ENCODE data around the gene PCDH9. TPM values are rescaled to one million over a fixed set of nuclear protein-coding genes. Genes with fewer than 3 reads are reported as not detected.

The PCDH9 gene
- total and polyA plus RNA-seq, 2 of the 13 experiments (the other 11 are each of a cell fraction or from before 2014, with no cell fraction given): 0.09 TPM; not detected in 1

DNA sequence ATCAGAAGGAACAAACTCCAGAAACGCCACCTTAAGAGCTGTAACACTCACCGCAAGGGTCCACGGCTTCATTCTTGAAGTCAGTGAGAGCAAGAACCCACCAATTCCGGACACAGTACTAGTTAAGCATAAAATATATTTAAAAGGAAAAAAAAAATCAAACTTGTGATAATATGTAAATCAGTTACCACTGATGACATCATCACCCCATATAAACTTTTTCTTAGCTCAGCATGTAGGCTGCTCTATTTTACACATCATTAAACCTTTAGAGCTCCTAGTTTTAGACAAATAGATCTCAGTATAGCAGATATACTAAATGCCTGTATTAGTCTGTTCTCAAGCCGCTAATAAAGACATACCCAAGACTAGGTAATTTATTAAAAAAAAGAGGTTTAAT lies 668.1 kb downstream of the PCDH9 start:
- intact Hi-C loops (cut with micrococcal nuclease; ENCODE audit: unreplicated experiment): no loop called here
- Histone ChIP-seq H3K27ac (ENCODE audit: extremely low read length, insufficient read depth, low read length) (no peak overlapping the region), H3K79me2 (ENCODE audit: insufficient read depth, low read length) (no peaks in the 10 kb centered on the region), H4K20me1 (ENCODE audit: insufficient read depth, low read length) (no peaks in the 10 kb centered on the region), H3K27me3 (ENCODE audit: control insufficient read depth in 1 of 2, insufficient read depth in 2 of 2, low read length in 2 of 2) (no peaks in the 10 kb centered on the region), H3K4me3 (replicated peaks in 1 of 3; ENCODE audit: insufficient read depth in 1 of 3, low read depth in 2 of 3, low read length in 3 of 3) (no peak overlapping the region), H3K36me3 (replicated peaks in 1 of 2; ENCODE audit: control insufficient read depth in 1 of 2, insufficient read depth in 2 of 2, low read length in 2 of 2) (no peaks in the 10 kb centered on the region), H3K4me2 (ENCODE audit: low read depth, low read length) (no peak overlapping the region), H3K9ac (ENCODE audit: insufficient read depth, low read depth, low read length) (no peak overlapping the region), H2AFZ (ENCODE audit: low read length) (no peak overlapping the region), H3K4me1 (ENCODE audit: insufficient read depth, low read length) (0 out of 2 replicates have a peak, but pooled peaks cover 5% of the 10 kb centered on the region), H3K9me3 (ENCODE audit: low read length) (no peaks in the 10 kb centered on the region)
- peak; percentile 85 for TF ChIP-seq ATF7 (IDR thresholded peaks at IDR 0.05)
- TF ChIP-seq ATF7 (CRISPR knock-in tag; IDR thresholded peaks at IDR 0.05): no peak
- no peak for TF ChIP-seq ARHGAP35 (CRISPR knock-in tag; IDR thresholded peaks at IDR 0.05; ENCODE audit: borderline replicate concordance)
- peak; percentile 59; the same call in 1 of the 2 replicates for TF ChIP-seq CREB1 (IDR thresholded peaks at IDR 0.05)
- TF ChIP-seq CREB1 (CRISPR knock-in tag; IDR thresholded peaks at IDR 0.05): no peak
- TF ChIP-seq, protein P1, sequence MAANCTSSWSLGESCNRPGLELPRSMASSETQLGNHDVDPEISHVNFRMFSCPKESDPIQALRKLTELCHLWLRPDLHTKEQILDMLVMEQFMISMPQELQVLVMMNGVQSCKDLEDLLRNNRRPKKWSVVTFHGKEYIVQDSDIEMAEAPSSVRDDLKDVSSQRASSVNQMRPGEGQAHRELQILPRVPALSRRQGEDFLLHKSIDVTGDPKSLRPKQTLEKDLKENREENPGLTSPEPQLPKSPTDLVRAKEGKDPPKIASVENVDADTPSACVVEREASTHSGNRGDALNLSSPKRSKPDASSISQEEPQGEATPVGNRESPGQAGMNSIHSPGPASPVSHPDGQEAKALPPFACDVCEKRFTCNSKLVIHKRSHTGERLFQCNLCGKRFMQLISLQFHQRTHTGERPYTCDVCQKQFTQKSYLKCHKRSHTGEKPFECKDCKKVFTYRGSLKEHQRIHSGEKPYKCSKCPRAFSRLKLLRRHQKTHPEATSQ (CRISPR knock-in tag; IDR thresholded peaks at IDR 0.05; ENCODE audit: borderline replicate concordance): no peak
- TF ChIP-seq HIVEP1 (CRISPR knock-in tag; IDR thresholded peaks at IDR 0.05): no peak
- BruUV-seq (replicated peaks): no TSS peak
- 67% methylated on average over 5 of the region's 5 CpGs for WGBS (ENCODE audit: low lambda C conversion rate)
- ChIA-PET CTCF (ENCODE audit: low intra/inter-chr PET ratio, low total read pairs) (no interaction called here), POLR2A (no interaction called here)
- in situ Hi-C loops (cut with HindIII; ENCODE audit: extremely low pct_ligation_motif_present, low pct_unique_long_range_greater_than_20kb): no loop called here
- FAIRE-seq (no peak), DNase-seq (ENCODE audit: low spot score) (no peak), ATAC-seq (no peak)

DNA sequence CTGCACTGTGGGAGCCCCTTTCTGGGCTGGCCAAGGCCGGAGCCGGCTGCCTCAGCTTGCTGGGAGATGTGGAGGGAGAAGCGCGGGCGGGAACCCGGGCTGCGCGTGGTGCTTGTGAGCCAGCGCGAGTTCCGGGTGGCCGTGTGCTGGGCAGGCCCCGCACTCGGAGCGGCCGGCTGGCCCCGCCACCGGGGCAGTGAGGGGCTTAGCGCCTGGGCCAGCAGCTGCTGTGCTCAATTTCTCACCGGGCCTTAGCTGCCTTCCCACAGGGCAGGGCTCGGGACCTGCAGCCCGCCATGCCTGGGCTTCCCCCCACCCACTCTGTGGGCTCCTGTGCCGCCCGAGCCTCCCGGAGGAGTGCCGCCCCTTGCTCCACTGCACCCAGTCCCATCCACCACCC lies 669.1 kb downstream of the PCDH9 start:
- Histone ChIP-seq H3K9me3 (ENCODE audit: low read length) (no peaks in the 10 kb centered on the region), H3K79me2 (ENCODE audit: insufficient read depth, low read length) (no peaks in the 10 kb centered on the region), H3K27ac (ENCODE audit: extremely low read length, insufficient read depth, low read length) (no peak overlapping the region), H3K27me3 (ENCODE audit: control insufficient read depth in 1 of 2, insufficient read depth in 2 of 2, low read length in 2 of 2) (no peaks in the 10 kb centered on the region), H3K9ac (ENCODE audit: insufficient read depth, low read depth, low read length) (no peak overlapping the region), H3K4me3 (replicated peaks in 1 of 3; ENCODE audit: insufficient read depth in 1 of 3, low read depth in 2 of 3, low read length in 3 of 3) (no peak overlapping the region), H2AFZ (ENCODE audit: low read length) (no peak overlapping the region), H4K20me1 (ENCODE audit: insufficient read depth, low read length) (no peaks in the 10 kb centered on the region), H3K4me1 (ENCODE audit: insufficient read depth, low read length) (0 out of 2 replicates have a peak, but pooled peaks cover 5% of the 10 kb centered on the region), H3K36me3 (replicated peaks in 1 of 2; ENCODE audit: control insufficient read depth in 1 of 2, insufficient read depth in 2 of 2, low read length in 2 of 2) (no peaks in the 10 kb centered on the region), H3K4me2 (ENCODE audit: low read depth, low read length) (no peak overlapping the region)
- in situ Hi-C loops (cut with HindIII; ENCODE audit: extremely low pct_ligation_motif_present, low pct_unique_long_range_greater_than_20kb): no loop called here
- CTCF ChIA-PET (ENCODE audit: low intra/inter-chr PET ratio, low total read pairs): no interaction called here
- FAIRE-seq: no peak
- DNase-seq (ENCODE audit: low spot score): no peak
- no TSS peak for BruUV-seq (replicated peaks)
- WGBS (ENCODE audit: low lambda C conversion rate): no CpG with 5 or more reads among the region's 26 CpGs
- POLR2A ChIA-PET: no interaction called here
- no peak for ATAC-seq
- intact Hi-C loops (cut with micrococcal nuclease; ENCODE audit: unreplicated experiment): no loop called here
- TF ChIP-seq, protein P2, sequence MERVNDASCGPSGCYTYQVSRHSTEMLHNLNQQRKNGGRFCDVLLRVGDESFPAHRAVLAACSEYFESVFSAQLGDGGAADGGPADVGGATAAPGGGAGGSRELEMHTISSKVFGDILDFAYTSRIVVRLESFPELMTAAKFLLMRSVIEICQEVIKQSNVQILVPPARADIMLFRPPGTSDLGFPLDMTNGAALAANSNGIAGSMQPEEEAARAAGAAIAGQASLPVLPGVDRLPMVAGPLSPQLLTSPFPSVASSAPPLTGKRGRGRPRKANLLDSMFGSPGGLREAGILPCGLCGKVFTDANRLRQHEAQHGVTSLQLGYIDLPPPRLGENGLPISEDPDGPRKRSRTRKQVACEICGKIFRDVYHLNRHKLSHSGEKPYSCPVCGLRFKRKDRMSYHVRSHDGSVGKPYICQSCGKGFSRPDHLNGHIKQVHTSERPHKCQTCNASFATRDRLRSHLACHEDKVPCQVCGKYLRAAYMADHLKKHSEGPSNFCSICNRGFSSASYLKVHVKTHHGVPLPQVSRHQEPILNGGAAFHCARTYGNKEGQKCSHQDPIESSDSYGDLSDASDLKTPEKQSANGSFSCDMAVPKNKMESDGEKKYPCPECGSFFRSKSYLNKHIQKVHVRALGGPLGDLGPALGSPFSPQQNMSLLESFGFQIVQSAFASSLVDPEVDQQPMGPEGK (CRISPR knock-in tag; IDR thresholded peaks at IDR 0.05): no peak
- TF ChIP-seq ZNF614 (CRISPR knock-in tag; IDR thresholded peaks at IDR 0.05; ENCODE audit: borderline replicate concordance): no peak
- TF ChIP-seq XRCC5 (optimal IDR thresholded peaks at IDR 0.05; ENCODE audit: low read length): no peak
- no peak for TF ChIP-seq ETV6 (CRISPR knock-in tag; conservative IDR thresholded peaks at IDR 0.05)
- TF ChIP-seq SMARCE1 (IDR thresholded peaks at IDR 0.05; ENCODE audit: borderline replicate concordance): no peak
- TF ChIP-seq, protein P3, sequence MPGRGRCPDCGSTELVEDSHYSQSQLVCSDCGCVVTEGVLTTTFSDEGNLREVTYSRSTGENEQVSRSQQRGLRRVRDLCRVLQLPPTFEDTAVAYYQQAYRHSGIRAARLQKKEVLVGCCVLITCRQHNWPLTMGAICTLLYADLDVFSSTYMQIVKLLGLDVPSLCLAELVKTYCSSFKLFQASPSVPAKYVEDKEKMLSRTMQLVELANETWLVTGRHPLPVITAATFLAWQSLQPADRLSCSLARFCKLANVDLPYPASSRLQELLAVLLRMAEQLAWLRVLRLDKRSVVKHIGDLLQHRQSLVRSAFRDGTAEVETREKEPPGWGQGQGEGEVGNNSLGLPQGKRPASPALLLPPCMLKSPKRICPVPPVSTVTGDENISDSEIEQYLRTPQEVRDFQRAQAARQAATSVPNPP (CRISPR knock-in tag; IDR thresholded peaks at IDR 0.05): no peak
- TF ChIP-seq ZNF781 (CRISPR knock-in tag; IDR thresholded peaks at IDR 0.05; ENCODE audit: borderline replicate concordance, not compliant biosample characterization): no peak
- TF ChIP-seq NFYB (CRISPR knock-in tag; IDR thresholded peaks at IDR 0.05): no peak
